ENCODE results near the gene ZCCHC7.
A peak's percentile ranks its signal among the peaks of the same experiment; 100 is the strongest.

ZCCHC7 gene

GRCh38 chr9:37336150-37336549, 215.8 kb downstream of the ZCCHC7 start:
- no peak for DNase-seq (ENCODE audit: low spot score)

GRCh38 chr9:37337301-37337890, 217.0 kb downstream of the ZCCHC7 start:
- no peak for DNase-seq (ENCODE audit: low spot score)

- no peak for DNase-seq (ENCODE audit: low spot score)
Observed at GRCh38 chr9:37338218-37338617, 217.8 kb downstream of the ZCCHC7 start.

GRCh38 chr9:37339923-37340322, 219.5 kb downstream of the ZCCHC7 start:
- DNase-seq (ENCODE audit: low spot score) = no peak

- no peak for DNase-seq (ENCODE audit: low spot score)
Observed at GRCh38 chr9:37340961-37341360, 220.6 kb downstream of the ZCCHC7 start.

- DNase-seq (ENCODE audit: low spot score) = no peak
Observed at GRCh38 chr9:37341704-37342103, 221.3 kb downstream of the ZCCHC7 start.

GRCh38 chr9:37342493-37342892, 222.1 kb downstream of the ZCCHC7 start:
- DNase-seq (ENCODE audit: low spot score) = no peak

GRCh38 chr9:37342895-37343294, 222.5 kb downstream of the ZCCHC7 start:
- no peak for DNase-seq (ENCODE audit: low spot score)

- DNase-seq (ENCODE audit: low spot score) = no peak
Observed at GRCh38 chr9:37343724-37344123, 223.3 kb downstream of the ZCCHC7 start.

GRCh38 chr9:37345038-37345437, 224.7 kb downstream of the ZCCHC7 start:
- DNase-seq (ENCODE audit: low spot score) = no peak

GRCh38 chr9:37348917-37349316, 228.5 kb downstream of the ZCCHC7 start:
- DNase-seq (ENCODE audit: low spot score) = no peak

- peak; percentile 51 for DNase-seq (ENCODE audit: low spot score)
Observed at GRCh38 chr9:37350486-37351190, 230.3 kb downstream of the ZCCHC7 start.

- no peak for DNase-seq (ENCODE audit: low spot score)
Observed at GRCh38 chr9:37353791-37354190, 233.4 kb downstream of the ZCCHC7 start.

- DNase-seq (ENCODE audit: low spot score) = no peak
Observed at GRCh38 chr9:37362430-37362829, 242.1 kb downstream of the ZCCHC7 start.

GRCh38 chr9:37363124-37363523, 242.8 kb downstream of the ZCCHC7 start:
- no peak for DNase-seq (ENCODE audit: low spot score)

GRCh38 chr9:37364136-37364535, 243.8 kb downstream of the ZCCHC7 start:
- DNase-seq (ENCODE audit: low spot score) = no peak

- DNase-seq (ENCODE audit: low spot score) = no peak
Observed at GRCh38 chr9:37364751-37365360, 244.5 kb downstream of the ZCCHC7 start.

- no peak for DNase-seq (ENCODE audit: low spot score)
Observed at GRCh38 chr9:37369671-37370070, 249.3 kb downstream of the ZCCHC7 start.

- DNase-seq (ENCODE audit: low spot score) = no peak
Observed at GRCh38 chr9:37370282-37370681, 249.9 kb downstream of the ZCCHC7 start.

GRCh38 chr9:37370968-37371563, 250.7 kb downstream of the ZCCHC7 start:
- no peak for DNase-seq (ENCODE audit: low spot score)

GRCh38 chr9:37371565-37372464, 251.4 kb downstream of the ZCCHC7 start:
- DNase-seq (ENCODE audit: low spot score) = peak; percentile 15

GRCh38 chr9:37372839-37373238, 252.5 kb downstream of the ZCCHC7 start:
- no peak for DNase-seq (ENCODE audit: low spot score)
